Activated gamma-delta T cell treated with anti-CD3 and anti-CD28 coated beads, Interleukin-2, amount 50 U/mL, for 16 hours (primary cell): ENCODE measurements around the gene TAF10.

Experiments
- DNase-seq: peaks from one replicate; pipeline ENCODE4 v3.0.0-alpha.2; 2020; ENCODE audit warnings: low read depth

TAF10 gene

GRCh38 chr11:6576471-6577373, 35.3 kb downstream of the TAF10 start:
- no peak for DNase-seq

GRCh38 chr11:6574816-6575715, 37.0 kb downstream of the TAF10 start:
- no peak for DNase-seq

- DNase-seq = no peak
These were observed 39.8 kb downstream of the TAF10 start for GRCh38 chr11:6572215-6572614.

GRCh38 chr11:6571434-6572008, 40.5 kb downstream of the TAF10 start:
- DNase-seq = no peak

GRCh38 chr11:6570691-6571427, 41.2 kb downstream of the TAF10 start:
- no peak for DNase-seq

- no peak for DNase-seq
These were observed 42.3 kb downstream of the TAF10 start for GRCh38 chr11:6569706-6570105.

GRCh38 chr11:6568191-6568918, 43.7 kb downstream of the TAF10 start:
- no peak for DNase-seq

GRCh38 chr11:6567371-6567745, 44.7 kb downstream of the TAF10 start:
- DNase-seq = no peak

- DNase-seq = no peak
These were observed 45.2 kb downstream of the TAF10 start for GRCh38 chr11:6566704-6567370.

GRCh38 chr11:6565988-6566703, 45.9 kb downstream of the TAF10 start:
- no peak for DNase-seq

- no peak for DNase-seq
These were observed 46.7 kb downstream of the TAF10 start for GRCh38 chr11:6565325-6565724.

- no peak for DNase-seq
These were observed 48.3 kb downstream of the TAF10 start for GRCh38 chr11:6563667-6564066.

- no peak for DNase-seq
These were observed 48.8 kb downstream of the TAF10 start for GRCh38 chr11:6563121-6563619.

- no peak for DNase-seq
These were observed 50.7 kb downstream of the TAF10 start for GRCh38 chr11:6561288-6561687.
